Left ventricle myocardium inferior (tissue), 1 donor: Measurements from ENCODE around the gene KRTAP4-9. TPM values are rescaled to one million over a fixed set of nuclear protein-coding genes. Genes with fewer than 3 reads are reported as not detected.

Experiments
- DNase-seq: peaks from one replicate; pipeline ENCODE4 v3.0.0-alpha.2; 2020
- H3K27ac ChIP-seq: fragments of 200-600 bp; replicated peaks from 2 replicates; pipeline ENCODE4 v1.8.0; 2021
- H3K27me3 ChIP-seq: fragments of 200-600 bp; 2 replicates; pipeline ENCODE4 v1.8.0; 2021; ENCODE audit warnings: low read depth
- H3K36me3 ChIP-seq: fragments of 200-600 bp; 2 replicates; pipeline ENCODE4 v1.8.0; 2021
- H3K4me1 ChIP-seq: fragments of 200-600 bp; 2 replicates; pipeline ENCODE4 v1.8.0; 2021
- H3K4me3 ChIP-seq: fragments of 200-600 bp; 2 replicates; pipeline ENCODE4 v1.8.0; 2021; ENCODE audit warnings: mild to moderate bottlenecking, moderate library complexity
- H3K9me3 ChIP-seq: fragments of 200-600 bp; replicated peaks from 2 replicates; pipeline ENCODE4 v1.8.0; 2021
- intact Hi-C: fragments of 100-400 bp; cut with micrococcal nuclease; formaldehyde crosslinking; loops from one replicate; pipeline ENCODE4 v1.11.0; 2022
- total RNA-seq: library from RNA; stranded (reverse); fragmentation: NEBNext Ultra II Directional; extraction: Animal tissue kit (Norgen Biotek cat#: 25700); gene quantifications from one replicate; pipeline ENCODE4 v1.2.1, GENCODE V29; 2021
- TF ChIP-seq, protein P1 (sequence below): fragments of 200-600 bp; IDR thresholded peaks from 2 replicates; pipeline ENCODE4 v1.8.0; 2021; ENCODE audit warnings: antibody characterized with exemption, mild to moderate bottlenecking, borderline replicate concordance
- donor health status: DM: no; HTN: yes; CAD: no; lungs with severe emphysema.

KRTAP4-9 gene
- total RNA-seq, 1 donor from 2014 or later: not detected

DNA sequence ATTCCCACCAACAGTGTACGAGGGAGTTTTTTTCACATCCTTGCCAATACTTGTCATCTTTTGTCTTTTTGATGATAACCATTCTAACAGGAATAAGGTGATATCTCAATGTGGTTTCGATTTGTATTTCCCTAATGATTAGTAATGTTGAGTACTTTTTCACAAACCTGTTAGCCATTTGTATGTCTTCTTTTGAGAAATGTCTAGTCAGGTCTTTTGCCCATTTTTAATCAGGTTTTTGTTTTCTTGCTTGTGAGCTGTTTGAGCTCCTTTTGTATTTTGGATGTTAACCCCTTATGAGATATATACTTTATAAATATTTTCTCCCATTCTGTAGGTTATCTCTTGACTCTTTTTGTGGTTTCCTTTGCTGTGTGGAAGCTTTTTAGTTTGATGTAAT lies 46.3 kb downstream of the KRTAP4-9 start:
- TF ChIP-seq, protein P1, sequence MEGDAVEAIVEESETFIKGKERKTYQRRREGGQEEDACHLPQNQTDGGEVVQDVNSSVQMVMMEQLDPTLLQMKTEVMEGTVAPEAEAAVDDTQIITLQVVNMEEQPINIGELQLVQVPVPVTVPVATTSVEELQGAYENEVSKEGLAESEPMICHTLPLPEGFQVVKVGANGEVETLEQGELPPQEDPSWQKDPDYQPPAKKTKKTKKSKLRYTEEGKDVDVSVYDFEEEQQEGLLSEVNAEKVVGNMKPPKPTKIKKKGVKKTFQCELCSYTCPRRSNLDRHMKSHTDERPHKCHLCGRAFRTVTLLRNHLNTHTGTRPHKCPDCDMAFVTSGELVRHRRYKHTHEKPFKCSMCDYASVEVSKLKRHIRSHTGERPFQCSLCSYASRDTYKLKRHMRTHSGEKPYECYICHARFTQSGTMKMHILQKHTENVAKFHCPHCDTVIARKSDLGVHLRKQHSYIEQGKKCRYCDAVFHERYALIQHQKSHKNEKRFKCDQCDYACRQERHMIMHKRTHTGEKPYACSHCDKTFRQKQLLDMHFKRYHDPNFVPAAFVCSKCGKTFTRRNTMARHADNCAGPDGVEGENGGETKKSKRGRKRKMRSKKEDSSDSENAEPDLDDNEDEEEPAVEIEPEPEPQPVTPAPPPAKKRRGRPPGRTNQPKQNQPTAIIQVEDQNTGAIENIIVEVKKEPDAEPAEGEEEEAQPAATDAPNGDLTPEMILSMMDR: no peak
- intact Hi-C loops: no loop called here
- no peak overlapping the region for H3K27ac ChIP-seq
- H3K27me3 ChIP-seq: peaks cover 73% of the 10 kb centered on the region
- no peaks in the 10 kb centered on the region for H3K36me3 ChIP-seq
- H3K4me3 ChIP-seq: no peak overlapping the region
- no peaks in the 10 kb centered on the region for H3K4me1 ChIP-seq
- DNase-seq: no peak
- peaks cover 12% of the 10 kb centered on the region for H3K9me3 ChIP-seq

DNA sequence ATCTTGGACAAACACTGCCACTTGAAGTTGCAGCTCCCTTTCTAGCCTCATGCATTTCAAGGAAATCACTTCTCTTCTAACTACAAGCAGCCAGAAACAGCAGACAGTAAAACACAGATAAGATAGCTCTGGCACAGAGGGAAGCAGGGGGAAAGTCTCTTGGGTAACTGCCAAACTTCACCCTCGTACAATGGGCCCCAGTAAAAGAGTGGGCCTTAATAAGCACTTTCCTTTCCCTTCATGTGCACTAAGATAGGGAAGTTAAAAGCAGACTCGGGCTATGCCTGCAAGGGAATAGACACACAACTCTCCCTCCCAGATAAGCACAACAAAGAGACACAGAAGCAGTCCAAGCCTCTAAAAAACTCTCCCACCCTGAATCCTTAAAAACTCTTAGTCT lies 48.7 kb downstream of the KRTAP4-9 start:
- no peak for DNase-seq
- no peak overlapping the region for H3K27ac ChIP-seq
- H3K9me3 ChIP-seq: peaks cover 12% of the 10 kb centered on the region
- TF ChIP-seq, protein P1: no peak
- peaks cover 83% of the 10 kb centered on the region for H3K27me3 ChIP-seq
- H3K4me3 ChIP-seq: no peak overlapping the region
- H3K4me1 ChIP-seq: no peaks in the 10 kb centered on the region
- no peaks in the 10 kb centered on the region for H3K36me3 ChIP-seq
- intact Hi-C loops: no loop called here

Other genes with a start within 250 kb of the KRTAP4-9 start
- gene KRT12, start 238.2 kb upstream of the KRTAP4-9 start, total RNA-seq: not detected
- not detected for gene KRT20, start 220.1 kb upstream of the KRTAP4-9 start, total RNA-seq
- 0.33 TPM for gene KRT23, start 167.7 kb upstream of the KRTAP4-9 start, total RNA-seq
- not detected for gene KRT39, start 138.4 kb upstream of the KRTAP4-9 start, total RNA-seq
- not detected for gene KRT40, start 121.1 kb upstream of the KRTAP4-9 start, total RNA-seq
- gene KRTAP3-3, start 111.2 kb upstream of the KRTAP4-9 start, total RNA-seq: not detected
- gene KRTAP3-2, start 105.5 kb upstream of the KRTAP4-9 start, total RNA-seq: not detected
- not detected for gene KRTAP3-1, start 96.3 kb upstream of the KRTAP4-9 start, total RNA-seq
- not detected for gene KRTAP1-5, start 78.2 kb upstream of the KRTAP4-9 start, total RNA-seq
- not detected for gene KRTAP1-4, start 75.2 kb upstream of the KRTAP4-9 start, total RNA-seq
- gene KRTAP1-3, start 70.5 kb upstream of the KRTAP4-9 start, total RNA-seq: not detected
- gene KRTAP1-1, start 63.9 kb upstream of the KRTAP4-9 start, total RNA-seq: not detected
- gene KRTAP2-1, start 58.1 kb upstream of the KRTAP4-9 start, total RNA-seq: not detected
- gene KRTAP2-2, start 50.2 kb upstream of the KRTAP4-9 start, total RNA-seq: not detected
- gene KRTAP2-3, start 45.3 kb upstream of the KRTAP4-9 start, total RNA-seq: not detected
- not detected for gene KRTAP2-4, start 39.5 kb upstream of the KRTAP4-9 start, total RNA-seq
- gene KRTAP4-7, start 21.2 kb upstream of the KRTAP4-9 start, total RNA-seq: not detected
- gene KRTAP4-8, start 7.2 kb upstream of the KRTAP4-9 start, total RNA-seq: not detected
- gene KRTAP4-16, start 3.2 kb upstream of the KRTAP4-9 start, total RNA-seq: not detected
- gene KRTAP4-11, start 13.0 kb downstream of the KRTAP4-9 start, total RNA-seq: not detected
- gene KRTAP4-12, start 18.8 kb downstream of the KRTAP4-9 start, total RNA-seq: not detected
- not detected for gene KRTAP4-6, start 35.2 kb downstream of the KRTAP4-9 start, total RNA-seq
- gene KRTAP4-5, start 44.4 kb downstream of the KRTAP4-9 start, total RNA-seq: not detected
- not detected for gene KRTAP4-4, start 55.4 kb downstream of the KRTAP4-9 start, total RNA-seq
- not detected for gene KRTAP4-3, start 62.8 kb downstream of the KRTAP4-9 start, total RNA-seq
- gene KRTAP4-2, start 72.8 kb downstream of the KRTAP4-9 start, total RNA-seq: not detected
- gene KRTAP4-1, start 79.5 kb downstream of the KRTAP4-9 start, total RNA-seq: not detected
- not detected for gene KRTAP9-1, start 84.5 kb downstream of the KRTAP4-9 start, total RNA-seq
- not detected for gene KRTAP9-2, start 121.3 kb downstream of the KRTAP4-9 start, total RNA-seq
- not detected for gene KRTAP9-3, start 127.1 kb downstream of the KRTAP4-9 start, total RNA-seq
- not detected for gene KRTAP9-8, start 132.6 kb downstream of the KRTAP4-9 start, total RNA-seq
- gene KRTAP9-4, start 144.3 kb downstream of the KRTAP4-9 start, total RNA-seq: not detected
- not detected for gene KRTAP9-9, start 150.0 kb downstream of the KRTAP4-9 start, total RNA-seq
- gene KRTAP9-6, start 160.0 kb downstream of the KRTAP4-9 start, total RNA-seq: not detected
- gene KRTAP9-7, start 170.3 kb downstream of the KRTAP4-9 start, total RNA-seq: not detected
- gene KRTAP29-1, start 197.5 kb downstream of the KRTAP4-9 start, total RNA-seq: not detected
- gene KRTAP16-1, start 203.9 kb downstream of the KRTAP4-9 start, total RNA-seq: not detected
- not detected for gene KRTAP17-1, start 210.3 kb downstream of the KRTAP4-9 start, total RNA-seq
- not detected for gene KRT33A, start 245.4 kb downstream of the KRTAP4-9 start, total RNA-seq